Endometrium (tissue), 2 donors: ENCODE results near the gene NOTCH4.

Experiments used
- FAIRE-seq: peaks from 2 replicates; lab custom pipeline; 2012; peaks lifted over from hg19 to GRCh38; lab: Jason Lieb, UNC
- donor health status: control.
- donor health status: control.

Gene NOTCH4

DNA sequence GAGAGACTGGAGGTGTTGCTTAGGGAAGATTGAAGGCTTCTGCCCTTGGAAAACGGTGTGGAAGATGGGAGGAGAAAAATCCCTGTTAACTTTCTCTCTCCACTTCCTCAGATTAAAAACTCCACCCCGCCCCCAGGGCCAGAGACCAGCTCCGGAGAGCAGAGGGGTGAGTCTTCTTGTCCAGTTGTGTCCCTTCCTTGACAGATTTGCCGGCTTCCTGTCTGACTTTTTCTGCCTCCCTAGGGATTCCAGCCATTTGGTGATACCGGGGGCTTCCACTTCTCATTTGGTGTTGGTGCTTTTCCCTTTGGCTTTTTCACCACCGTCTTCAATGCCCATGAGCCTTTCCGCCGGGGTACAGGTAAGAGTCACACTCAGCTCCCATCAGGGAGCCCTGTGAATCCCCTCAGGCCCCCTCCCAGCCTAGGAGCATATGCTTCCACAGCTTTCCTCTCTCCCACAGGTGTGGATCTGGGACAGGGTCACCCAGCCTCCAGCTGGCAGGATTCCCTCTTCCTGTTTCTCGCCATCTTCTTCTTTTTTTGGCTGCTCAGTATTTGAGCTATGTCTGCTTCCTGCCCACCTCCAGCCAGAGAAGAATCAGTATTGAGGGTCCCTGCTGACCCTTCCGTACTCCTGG, 44.0 kb downstream of the NOTCH4 start:
- no peak for FAIRE-seq

DNA sequence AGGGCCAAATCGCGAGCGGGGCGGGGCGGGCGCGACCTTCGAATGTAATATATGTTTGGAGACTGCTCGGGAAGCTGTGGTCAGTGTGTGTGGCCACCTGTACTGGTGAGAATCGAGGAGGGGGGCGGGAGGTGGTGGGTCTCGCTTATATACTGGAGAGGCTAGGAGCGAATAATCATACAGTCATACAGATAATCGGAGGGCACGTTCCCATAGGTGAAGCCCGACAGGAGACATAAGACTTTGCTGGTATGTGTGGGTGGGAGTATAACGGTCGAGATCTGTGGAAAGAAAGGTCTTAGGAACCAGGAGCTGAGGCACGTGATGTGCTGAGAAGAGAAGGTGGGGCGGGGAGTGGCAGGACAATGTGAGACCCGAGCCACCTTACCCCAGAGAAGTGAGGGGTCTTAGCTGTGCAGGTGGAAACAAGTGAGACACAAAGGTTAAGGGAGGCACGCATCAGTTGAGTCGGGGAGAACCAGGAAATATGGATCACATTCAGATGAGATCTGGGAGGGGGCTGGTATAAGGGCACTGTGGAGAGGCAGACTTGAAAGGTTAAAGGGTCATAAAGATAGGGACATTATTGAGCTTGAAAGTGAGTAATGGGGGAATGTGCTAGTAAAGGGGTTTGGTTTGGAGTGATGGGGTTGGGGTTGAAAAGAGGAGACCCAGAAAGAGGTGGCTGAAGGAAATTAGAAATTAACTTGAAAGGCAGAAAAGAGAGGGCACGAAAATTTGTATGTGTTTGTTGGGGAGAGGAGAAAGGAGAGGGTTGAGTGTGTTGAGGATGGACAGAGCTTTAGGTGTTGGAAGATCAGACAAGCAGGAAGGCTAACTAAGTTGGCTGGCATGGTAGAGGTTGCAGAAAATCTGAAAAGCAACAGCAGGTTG, 45.1 kb downstream of the NOTCH4 start:
- no peak for FAIRE-seq

DNA sequence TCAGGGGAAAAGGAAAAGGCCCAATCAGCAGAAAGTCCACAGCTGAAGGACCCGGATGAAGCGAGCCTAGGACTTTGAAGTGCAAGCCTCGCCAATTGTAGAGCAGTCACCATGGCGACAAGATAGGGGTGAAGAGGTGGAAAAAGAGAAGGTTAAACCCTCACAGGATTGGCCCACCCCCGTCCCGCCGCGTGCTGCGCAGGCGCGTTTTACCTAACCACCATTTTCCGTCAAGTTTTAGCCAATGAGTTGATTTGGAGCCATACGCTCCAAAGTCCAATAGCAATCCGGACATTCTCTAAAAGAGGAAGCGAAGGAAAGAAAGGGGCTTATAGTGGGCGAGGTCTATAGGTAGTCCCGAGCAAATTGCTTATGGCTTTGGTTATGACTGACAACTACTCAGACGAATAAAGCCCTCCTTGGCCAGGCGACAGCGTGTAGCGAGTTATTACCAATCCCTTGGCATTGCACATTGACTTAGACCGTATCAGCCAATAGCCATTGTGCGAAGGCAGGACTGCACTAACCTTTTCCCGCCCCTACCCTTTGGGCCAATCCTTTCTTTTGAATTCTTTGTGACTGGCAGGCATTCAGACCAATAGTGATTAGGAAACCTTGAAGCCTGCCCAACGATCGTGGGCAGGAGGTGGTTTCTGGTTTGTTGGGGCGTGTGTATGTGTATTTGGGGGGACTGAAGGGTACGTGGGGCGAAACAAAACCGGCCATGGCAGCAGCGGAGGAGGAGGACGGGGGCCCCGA, 45.9 kb downstream of the NOTCH4 start, which contains the start of gene RNF5:
TSS of gene RNF5 (plus strand) at position 618 of the 759 bp plus-strand sequence. CDS start at position 725, 107 bp downstream.
- peak; percentile 99 for FAIRE-seq

DNA sequence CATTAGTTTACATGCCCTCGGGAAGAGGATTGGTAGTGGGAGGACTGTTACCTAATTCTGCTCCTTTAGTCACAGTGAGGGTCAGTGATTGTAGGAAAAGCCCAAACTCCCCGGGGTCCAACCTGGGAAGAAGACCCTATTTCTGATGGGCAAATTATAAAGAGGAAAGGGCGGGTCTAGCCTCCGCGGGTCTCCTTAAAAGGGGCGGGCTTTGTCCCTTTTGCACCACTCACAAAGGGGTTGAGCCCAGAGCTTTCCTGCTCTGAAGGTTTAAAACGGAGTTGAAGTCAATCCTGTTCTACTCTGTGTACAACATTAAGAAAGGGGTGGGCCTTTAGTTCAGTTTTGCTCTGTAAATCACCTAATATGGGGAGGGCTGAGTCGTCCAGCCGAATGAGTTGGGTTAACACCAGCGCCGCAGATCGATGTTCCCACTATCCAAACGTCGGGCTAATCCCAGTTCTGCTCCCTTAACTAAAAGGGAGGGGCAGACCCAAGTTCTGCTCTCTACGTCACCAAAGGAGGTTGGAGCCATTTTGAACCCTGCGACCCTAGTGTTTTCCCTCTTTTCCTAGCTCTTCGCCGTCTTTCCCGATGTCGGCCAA, 46.6 kb downstream of the NOTCH4 start:
- no peak for FAIRE-seq

DNA sequence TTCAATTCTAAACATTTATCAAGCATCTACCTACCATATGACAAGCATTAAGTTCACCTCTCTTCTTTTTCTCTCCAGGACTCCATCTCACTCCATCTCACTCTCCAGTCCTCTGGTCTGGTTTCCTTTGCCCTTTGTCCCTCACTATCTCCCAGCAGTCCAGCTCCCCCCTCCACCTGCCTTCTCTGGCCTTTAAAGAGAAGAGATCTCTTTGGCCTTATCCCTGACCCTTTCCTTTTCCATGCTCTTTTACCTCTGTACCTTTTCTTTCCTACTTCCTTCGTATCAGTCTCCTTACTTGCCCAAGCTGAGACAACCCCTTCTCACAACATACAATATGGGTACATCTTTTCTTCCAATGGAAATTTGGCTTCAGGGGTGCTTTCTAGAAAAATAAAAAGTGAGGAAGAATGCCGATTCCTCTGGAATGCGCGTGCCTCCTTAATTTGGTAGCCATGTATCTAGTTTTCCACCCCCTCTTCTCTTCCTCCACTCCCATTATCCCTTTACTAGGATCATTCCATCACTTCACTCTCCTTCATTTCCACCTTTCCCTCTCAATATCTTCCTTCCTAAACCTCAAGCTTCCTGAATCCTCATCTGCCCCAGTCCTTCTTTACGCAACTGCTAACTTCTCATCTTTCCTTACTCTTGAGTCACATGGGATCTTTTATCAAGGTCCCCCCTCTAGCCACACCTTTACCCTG, 47.2 kb downstream of the NOTCH4 start:
- no peak for FAIRE-seq

DNA sequence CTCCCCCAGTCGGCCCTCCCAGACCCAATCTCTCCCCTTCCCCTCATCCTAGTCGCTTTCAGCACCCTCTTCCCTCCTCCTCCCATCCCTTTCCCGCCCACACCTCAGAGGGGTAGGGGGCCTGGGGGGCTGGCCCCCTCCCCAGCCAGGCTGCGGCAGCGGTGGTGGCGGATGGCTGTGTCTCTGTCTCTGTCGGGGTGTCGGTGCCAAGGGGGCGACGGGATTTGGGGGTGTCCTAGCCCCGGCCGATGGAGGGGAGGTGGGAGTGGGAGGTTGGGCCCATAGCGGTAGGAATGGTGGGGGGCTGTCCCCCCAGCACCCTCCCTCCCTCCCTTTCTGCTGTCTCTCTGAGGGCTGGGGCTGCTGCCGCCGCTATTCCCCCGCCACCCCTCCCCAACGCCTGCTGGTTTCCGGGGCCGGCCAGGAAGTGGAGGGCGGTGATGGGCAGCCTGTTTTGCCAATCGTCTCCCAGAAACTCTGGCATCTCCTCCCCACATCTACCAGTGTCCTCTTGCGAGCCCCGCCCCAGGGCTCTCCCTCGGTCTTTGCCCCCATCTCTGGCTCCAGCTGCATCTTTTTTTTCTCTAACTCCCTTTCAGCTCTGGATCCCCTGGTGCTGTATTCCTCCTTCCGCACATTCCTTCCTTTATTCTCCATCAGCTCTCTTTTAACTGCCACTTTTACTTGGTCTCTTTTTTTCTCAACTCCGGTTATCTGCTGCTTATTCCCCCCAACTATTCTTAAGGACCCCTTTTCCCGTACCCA, 48.0 kb downstream of the NOTCH4 start, which contains the start of gene AGPAT1:
TSS of gene AGPAT1 (minus strand) at position 374 of the 765 bp plus-strand sequence. CDS start 4,588 bp downstream, outside the sequence.
- FAIRE-seq: no peak

DNA sequence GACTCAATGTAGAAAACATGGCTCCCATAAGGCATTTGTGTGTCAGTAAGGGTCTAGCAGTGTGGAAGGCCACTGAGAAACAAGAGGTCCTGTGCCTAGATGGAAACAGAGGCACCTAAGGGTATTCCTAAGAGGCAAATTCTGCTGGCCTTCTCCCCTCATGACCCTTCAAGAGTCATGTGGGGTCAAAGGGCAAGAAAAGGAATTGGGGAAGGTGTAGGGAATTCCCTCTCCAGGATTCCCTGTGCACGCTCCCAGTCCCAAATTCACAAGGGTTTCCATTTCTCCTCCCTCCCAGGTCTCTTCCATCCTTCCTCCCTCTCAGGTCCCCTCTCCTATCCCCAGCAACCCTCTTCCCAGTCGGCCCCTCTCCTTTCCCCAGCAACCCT, 48.6 kb downstream of the NOTCH4 start:
- no peak for FAIRE-seq

DNA sequence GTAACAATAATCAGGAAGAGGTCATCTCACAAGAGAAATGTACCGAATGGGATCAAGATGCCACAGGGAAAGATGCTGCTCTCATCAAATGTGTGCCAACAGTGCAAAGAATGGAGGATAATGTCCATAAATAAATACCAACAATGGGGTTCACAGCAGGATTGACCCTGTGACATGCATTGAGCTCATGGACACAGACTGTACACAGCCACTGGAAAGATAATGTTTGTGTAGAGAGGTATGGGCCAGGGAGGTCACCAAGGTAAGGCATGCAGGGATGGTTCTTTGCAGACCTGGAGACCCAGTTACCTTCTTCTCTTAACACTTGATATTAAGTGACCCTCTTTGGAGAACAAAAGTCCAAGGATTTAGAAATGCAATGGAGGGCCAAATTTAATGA, 49.5 kb downstream of the NOTCH4 start:
- no peak for FAIRE-seq

DNA sequence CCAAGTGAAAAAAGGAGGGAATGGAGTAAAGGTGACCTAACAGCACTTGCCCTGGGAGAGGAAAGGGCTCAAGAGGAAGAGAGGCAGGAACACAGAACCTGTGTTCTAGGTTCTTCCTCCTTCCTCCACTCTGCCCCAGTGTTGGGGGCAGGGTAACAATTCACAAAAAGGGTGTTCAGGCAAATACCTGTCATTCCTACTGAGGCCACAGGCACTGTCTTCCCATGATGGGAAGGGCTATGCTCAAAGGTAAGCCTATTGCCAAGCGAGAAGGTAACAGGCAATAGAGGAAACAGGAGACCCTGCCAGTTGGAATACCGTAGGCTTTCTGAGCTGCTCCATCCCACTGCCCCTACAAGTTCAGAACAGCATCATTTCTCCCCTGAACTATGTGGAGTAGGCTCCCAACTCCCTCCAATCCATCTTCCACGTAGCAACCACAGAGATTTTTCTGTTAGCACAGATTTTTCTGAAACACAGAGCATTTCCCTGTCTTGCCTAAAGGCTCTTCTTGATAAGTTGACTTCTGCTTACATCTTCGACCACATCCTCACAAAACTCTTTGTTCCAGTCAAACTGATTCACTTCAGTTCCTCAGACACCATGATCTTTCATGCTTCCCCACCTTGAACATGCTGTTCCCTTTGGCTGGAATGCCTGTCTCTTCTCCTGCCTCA, 50.7 kb downstream of the NOTCH4 start:
- FAIRE-seq: no peak

DNA sequence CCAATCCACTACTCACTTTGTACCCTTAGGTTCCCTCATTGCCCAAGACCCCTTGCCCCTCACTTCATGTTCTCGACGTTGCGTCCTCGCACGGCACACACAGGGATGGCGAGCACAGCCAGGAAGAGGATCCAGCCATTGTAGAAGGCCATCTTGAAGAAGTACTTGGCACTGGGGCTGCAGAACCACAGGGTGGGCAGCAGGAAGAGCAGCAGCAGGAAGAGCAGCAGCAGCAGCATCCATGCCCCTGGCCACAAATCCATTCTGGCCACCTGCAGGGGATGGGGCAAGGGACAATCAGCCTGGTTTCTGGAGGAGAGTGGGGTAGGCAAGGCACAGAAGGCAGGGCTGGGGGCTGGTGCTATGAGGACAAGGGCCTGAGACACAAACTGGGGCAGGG, 52.6 kb downstream of the NOTCH4 start:
- no peak for FAIRE-seq

DNA sequence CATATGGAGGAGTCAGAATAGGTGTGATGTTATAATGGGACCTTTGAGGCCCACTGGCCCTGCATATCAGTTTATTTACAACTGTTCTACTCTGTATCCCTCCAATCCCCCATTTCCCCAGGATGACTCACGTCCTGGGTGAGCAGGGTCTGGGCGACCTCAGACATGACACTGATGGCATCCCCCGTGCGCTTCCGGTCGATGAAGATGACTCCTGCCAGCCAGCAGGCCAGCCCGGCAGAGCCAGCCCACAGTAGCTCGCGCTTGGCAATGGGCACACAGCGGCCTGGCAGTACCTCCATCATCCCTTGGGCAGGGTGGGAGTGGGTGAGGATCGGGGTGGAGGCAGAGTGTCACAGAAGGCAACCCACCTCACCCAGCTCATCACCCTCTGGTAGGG, 53.6 kb downstream of the NOTCH4 start:
- FAIRE-seq: no peak

DNA sequence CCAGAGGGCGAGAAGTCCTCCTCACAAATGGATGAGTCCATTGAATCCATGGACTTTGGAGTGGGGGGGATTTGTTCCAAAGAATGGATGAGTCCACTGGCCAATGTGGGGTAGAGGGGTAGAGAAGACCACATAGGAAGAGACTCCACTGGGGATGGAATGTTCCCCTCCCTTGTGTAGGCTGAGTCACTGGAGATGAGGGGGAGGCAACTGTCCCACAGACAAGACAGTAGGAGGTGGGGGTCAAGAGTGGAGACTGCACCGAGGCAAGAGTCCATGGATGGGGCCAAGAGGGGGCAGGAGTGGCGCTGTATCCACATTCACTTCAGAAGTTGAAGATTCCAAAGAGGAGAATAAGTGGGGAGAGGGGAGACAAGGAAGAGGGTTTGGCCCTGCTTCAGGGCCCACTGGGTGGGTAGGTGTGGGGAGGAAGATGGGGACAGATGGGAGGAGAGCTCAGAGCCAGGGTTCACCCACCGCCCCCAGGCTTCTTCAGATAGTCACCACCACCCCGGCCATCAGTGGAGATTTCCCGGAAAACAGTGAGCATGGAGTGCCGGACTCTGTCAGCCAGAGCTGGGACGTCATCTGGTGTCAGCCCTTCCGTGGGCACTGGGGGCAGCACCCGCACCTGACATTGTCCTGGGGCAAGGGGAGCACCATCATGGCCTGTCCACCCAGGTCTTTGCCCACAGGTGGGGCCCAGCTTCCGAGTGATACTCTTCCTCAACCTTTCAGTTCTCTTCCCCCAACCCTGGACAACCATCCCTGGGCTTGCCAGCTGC, 54.9 kb downstream of the NOTCH4 start:
- FAIRE-seq: no peak

DNA sequence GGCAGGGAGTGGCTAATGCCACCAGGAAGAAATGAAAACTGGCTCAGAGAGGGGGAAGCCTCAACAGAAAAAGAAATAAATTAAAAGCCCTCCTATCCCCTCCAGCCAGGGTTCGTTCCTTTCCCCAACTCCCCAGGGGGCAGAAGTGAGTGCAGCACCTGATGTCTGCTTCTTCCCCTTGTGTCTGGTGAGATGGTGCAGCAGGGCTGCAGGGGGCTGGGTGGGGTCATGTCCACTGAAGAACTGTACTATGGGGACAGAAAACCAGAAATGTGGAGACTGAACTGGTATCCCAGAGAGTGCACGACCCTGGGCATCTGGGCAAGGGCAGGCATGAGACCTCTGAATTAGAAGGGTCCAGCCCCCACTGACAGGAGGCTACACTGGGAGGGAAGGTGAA, 55.5 kb downstream of the NOTCH4 start:
- no peak for FAIRE-seq

DNA sequence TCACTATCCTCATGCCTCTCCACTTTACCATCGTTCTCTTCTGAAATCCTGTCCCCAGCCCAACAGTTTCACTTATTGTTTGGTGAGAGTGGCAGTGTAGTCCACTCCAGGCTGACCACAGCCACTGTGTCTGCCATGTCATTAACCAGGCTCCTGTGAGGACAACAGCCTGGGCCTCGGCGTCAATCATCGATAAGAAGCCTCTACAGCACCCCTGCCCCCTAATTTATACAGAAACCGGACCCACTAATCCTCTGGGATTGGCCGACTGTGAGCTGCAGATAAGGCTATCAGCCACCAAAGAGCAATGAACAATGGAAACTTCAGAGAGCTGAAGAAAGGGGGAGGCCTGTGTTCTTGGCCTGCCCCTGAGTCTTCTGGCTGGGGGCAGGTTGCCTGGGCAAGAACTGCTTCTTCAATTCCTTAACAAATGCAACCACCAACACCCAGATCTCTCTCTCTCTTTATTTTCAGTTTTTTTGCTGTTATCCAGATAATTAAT, 56.1 kb downstream of the NOTCH4 start:
- FAIRE-seq: no peak

DNA sequence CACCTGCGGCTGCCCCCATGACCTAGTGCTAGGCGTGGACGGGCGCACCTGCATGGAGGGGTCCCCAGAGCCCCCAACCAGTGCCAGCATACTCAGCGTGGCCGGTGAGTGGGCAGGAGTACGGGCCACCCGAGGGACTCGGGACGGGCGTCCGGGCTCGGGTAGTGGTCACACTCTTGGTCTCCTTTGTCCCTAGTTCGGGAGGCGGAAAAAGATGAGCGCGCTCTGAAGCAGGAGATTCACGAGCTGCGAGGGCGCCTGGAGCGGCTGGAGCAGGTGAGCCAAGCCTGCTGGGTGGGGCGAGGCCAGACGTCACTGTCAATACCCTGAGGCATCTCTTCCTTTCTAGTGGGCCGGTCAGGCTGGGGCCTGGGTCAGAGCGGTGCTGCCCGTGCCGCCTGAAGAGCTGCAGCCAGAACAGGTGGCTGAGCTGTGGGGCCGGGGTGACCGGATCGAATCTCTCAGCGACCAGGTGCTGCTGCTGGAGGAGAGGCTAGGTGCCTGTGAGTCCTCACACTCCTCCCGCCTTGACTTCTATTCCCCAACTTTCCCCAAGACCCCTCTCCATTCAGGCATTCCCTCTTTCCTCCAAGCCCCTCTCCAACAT, 56.6 kb downstream of the NOTCH4 start:
- FAIRE-seq: no peak

DNA sequence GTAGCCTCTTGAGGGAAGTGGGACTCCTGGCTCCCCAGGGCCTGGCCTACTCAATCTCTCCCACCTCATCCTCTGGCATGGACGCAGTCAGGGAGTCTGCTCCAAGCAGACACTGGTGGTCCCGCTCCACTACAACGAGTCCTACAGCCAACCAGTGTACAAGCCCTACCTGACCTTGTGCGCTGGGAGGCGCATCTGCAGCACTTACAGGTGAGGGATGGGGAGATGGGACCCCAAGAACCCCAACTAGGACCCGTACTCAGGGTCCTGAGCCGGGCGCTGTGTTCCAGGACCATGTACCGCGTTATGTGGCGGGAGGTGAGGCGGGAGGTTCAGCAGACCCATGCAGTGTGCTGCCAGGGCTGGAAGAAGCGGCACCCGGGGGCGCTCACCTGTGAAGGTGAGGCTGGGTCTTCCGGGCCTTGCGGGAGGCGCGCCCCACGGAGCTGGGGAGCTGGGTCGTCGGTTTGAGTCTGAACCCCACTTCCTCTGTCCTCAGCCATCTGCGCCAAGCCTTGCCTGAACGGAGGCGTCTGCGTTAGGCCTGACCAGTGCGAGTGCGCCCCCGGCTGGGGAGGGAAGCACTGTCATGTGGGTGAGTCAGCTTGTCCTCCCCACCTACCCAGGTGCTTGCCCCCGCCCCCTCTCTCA, 57.3 kb downstream of the NOTCH4 start:
- no peak for FAIRE-seq

DNA sequence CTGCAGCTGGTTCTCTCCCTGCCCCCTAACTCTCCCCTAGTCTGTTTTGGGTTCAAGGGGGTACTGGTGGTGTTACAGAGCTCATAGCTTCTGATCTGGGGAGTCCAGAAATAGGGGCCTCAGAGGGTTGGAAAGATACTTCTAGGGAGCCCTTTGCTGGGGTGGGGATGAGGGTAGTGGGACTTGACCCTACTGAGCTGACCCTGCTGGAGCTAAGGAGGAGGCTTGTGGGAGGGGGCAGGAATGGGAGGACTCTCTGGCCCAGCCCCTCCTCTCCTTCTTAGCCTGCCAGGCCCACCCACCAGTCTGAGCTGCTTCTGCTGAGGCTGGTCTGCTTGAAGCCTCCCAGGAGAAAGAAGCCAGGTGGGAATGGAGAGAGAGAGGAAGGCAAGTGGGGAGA, 59.6 kb downstream of the NOTCH4 start, which contains the start of gene EGFL8:
TSS of gene EGFL8 (plus strand) at position 301 of the 400 bp plus-strand sequence. CDS start 1,571 bp downstream, outside the sequence.
- no peak for FAIRE-seq
